WERI-Rb-1 (cell line): ENCODE results near the gene EEF1AKMT2.

Source experiments
- DNase-seq: peaks from one replicate; pipeline ENCODE4 v3.0.0-alpha.2; 2020
- H3K27ac ChIP-seq: fragments of 250-450 bp; sonication (Bioruptor Pico); 2 replicates; pipeline ENCODE4 v1.5.1; 2020; ENCODE audit warnings: mild to moderate bottlenecking, moderate library complexity
- H3K27me3 ChIP-seq: fragments of 250-450 bp; sonication (Bioruptor Pico); 2 replicates; pipeline ENCODE4 v1.5.1; 2021; ENCODE audit warnings: mild to moderate bottlenecking, low read depth, moderate library complexity; ENCODE audit not compliant: insufficient read depth, severe bottlenecking
- H3K36me3 ChIP-seq: fragments of 250-450 bp; sonication (Bioruptor Pico); 2 replicates; pipeline ENCODE4 v1.5.1; 2020; ENCODE audit warnings: mild to moderate bottlenecking, moderate library complexity
- H3K4me3 ChIP-seq: 2 replicates; pipeline ENCODE4 v1.5.1; 2011; ENCODE audit warnings: low read depth, mild to moderate bottlenecking, control low read depth, low read length
- H3K9me3 ChIP-seq: fragments of 250-450 bp; sonication (Bioruptor Pico); 2 replicates; pipeline ENCODE4 v1.5.1; 2021; ENCODE audit warnings: mild to moderate bottlenecking, moderate library complexity; ENCODE audit not compliant: severe bottlenecking
- CTCF ChIP-seq: IDR thresholded peaks from 2 replicates; pipeline ENCODE4 v1.5.1; 2011; ENCODE audit warnings: low read depth, mild to moderate bottlenecking, control low read depth, inconsistent platforms, low read length

Gene EEF1AKMT2

GRCh38 chr10:124791547-124792348 is at the start of gene EEF1AKMT2:
TSS of gene EEF1AKMT2 (minus strand) at chr10:124791887. CDS start at chr10:124791833, 54 bp downstream.
- Histone ChIP-seq H3K9me3 (no peaks in the 10 kb centered on the region), H3K4me3 (peak within 1 kb of the TSS; percentile 65), H3K36me3 (peaks cover 25% of the 10 kb centered on the region), H3K27ac (peak within 1 kb of the TSS; percentile 98), H3K27me3 (no peaks in the 10 kb centered on the region)
- TF ChIP-seq CTCF: 0 out of 2 replicates have a peak, but pooled peaks have one; percentile 7
- DNase-seq: peak; percentile 94

DNA sequence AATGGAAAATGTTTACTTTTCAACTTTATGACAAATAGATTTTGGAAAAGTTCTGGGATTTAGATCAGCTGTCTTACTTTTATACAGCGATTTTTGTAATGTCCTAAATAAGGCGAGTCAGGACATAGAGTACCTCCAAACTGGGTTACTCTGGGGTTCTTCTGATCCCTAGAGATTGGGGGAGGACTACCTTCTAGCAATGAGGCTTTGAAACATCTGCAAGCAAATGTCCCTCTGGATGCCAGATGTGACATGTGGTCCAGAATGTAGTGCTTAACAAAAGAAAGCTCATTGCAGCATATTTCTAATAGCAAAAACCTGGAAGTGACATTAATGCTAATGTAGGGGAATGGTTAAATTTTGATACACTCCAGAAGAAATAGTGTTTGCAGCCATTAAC is 46.0 kb upstream of the EEF1AKMT2 start:
- DNase-seq: no peak
- H3K36me3 ChIP-seq: peaks cover 27% of the 10 kb centered on the region
- no peaks in the 10 kb centered on the region for H3K9me3 ChIP-seq
- no peaks in the 10 kb centered on the region for H3K27me3 ChIP-seq
- no peak overlapping the region for H3K27ac ChIP-seq
- H3K4me3 ChIP-seq: no peak overlapping the region
- TF ChIP-seq CTCF: no peak

GRCh38 chr10:124831116-124831515 is 39.4 kb upstream of the EEF1AKMT2 start:
- no peaks in the 10 kb centered on the region for H3K27me3 ChIP-seq
- H3K4me3 ChIP-seq: no peak overlapping the region
- TF ChIP-seq CTCF: no peak
- H3K27ac ChIP-seq: no peak overlapping the region
- peaks cover 77% of the 10 kb centered on the region for H3K36me3 ChIP-seq
- no peaks in the 10 kb centered on the region for H3K9me3 ChIP-seq
- no peak for DNase-seq

DNA sequence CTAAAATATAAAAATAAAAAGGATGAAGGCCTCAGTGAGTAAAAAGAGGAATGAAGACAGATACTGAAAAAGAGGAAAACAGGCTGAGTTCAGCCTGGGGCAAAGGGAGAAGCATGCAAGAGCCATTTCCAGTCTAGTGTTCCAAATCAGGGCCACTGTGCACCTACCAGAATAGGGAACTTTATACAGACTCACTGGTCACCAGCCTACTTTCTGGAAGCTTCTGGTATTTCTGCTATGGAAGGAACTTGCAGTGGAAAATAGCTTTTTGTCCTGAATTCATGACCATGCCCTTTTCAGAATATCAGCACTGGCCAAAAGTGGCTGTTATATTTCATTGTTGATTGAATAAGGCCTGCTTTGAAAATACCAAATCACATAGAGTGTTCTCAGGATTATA is 38.8 kb upstream of the EEF1AKMT2 start:
- no peak for DNase-seq
- TF ChIP-seq CTCF: no peak
- Histone ChIP-seq H3K9me3 (no peaks in the 10 kb centered on the region), H3K36me3 (peaks cover 71% of the 10 kb centered on the region), H3K27me3 (no peaks in the 10 kb centered on the region), H3K4me3 (no peak overlapping the region), H3K27ac (no peak overlapping the region)

DNA sequence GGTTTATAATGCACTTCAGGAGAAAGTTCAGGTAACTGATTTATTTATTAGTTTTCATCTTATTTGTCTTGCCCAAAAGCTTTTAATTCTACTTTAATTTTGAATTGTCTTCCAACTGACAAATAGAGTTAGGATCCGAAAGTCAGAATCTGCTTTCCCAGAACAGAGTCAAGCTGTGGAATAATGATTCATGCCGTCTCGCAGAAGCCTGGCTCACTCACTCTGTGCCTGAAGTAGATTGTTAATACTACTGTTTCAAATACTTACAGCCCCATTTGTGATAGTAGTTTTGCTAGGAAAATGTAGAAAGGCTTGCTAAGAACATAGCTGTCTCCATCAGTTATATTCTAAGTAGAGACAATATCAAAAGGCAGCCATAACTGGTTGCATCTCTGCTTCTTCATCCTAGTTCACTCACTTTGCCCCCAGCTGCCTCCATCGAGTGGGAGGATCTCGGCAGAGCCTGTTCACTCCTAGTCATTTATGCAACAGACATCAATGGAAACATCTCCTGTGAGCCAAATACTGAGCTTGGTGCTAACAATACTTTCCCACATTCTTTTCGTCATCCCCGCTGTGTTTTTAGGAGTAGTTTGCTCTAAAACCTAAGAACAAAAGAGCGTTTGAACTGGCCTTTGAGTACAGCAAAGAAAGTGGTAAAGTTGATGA is 37.9 kb upstream of the EEF1AKMT2 start:
- H3K9me3 ChIP-seq: no peaks in the 10 kb centered on the region
- DNase-seq: no peak
- no peak overlapping the region for H3K27ac ChIP-seq
- no peak for TF ChIP-seq CTCF
- no peak overlapping the region for H3K4me3 ChIP-seq
- peaks cover 62% of the 10 kb centered on the region for H3K36me3 ChIP-seq
- H3K27me3 ChIP-seq: no peaks in the 10 kb centered on the region
